B cell (primary cell): ENCODE measurements around the gene CCDC88C.

Experiments
- EZH2 ChIP-seq: IDR thresholded peaks from 2 replicates; pipeline ENCODE4 v1.6.1; 2012; ENCODE audit warnings: borderline replicate concordance, low read depth, mild to moderate bottlenecking, moderate library complexity, low read length; ENCODE audit not compliant: insufficient read depth, poor library complexity, severe bottlenecking
- TF ChIP-seq, protein P1 (sequence below): fragments of 200-600 bp; IDR thresholded peaks from one replicate; pipeline ENCODE4 v1.8.0; 2022; ENCODE audit warnings: antibody characterized with exemption, mild to moderate bottlenecking

DNA sequence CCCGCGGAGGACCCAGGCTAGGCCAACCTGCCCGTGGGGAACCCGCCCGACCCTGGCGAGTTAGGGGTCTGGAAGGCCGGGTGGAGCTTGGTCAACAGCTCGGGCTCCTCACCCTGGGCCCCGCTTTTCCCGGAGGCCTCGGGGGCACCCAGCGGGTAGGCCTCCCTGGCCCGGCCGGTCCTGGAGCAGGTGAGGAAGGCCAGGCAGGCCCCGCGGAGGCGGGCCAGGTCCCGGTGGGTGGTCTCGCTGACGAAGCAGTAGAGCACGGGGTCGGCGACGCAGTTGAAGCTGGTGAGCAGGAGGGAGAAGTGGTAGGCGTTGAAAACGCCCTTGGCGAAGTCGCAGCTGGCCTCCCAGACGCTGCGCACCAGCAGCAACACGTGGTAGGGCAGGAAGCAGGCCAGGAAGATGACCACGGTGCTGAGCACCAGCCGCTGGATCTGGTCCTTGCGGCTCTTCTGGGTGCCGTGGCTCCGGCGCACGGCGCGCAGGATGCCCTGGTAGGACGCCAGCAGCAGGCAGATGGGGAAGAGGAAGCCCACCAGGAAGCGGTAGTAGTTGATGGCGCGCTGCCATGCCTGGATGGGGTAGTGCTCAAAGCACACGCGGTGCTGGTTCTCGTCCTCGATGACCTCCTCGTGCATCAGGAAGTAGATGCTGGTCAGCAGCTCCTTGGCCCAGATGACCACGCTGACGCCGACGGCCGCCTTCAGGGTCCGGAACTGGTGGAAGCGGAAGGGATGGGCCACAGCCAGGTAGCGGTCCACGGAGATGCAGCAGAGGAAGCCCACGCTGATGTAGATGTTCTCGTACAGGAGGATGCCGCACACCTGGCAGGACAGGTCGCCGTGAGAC is 183.5 kb downstream of the CCDC88C start:
- TF ChIP-seq, protein P1, sequence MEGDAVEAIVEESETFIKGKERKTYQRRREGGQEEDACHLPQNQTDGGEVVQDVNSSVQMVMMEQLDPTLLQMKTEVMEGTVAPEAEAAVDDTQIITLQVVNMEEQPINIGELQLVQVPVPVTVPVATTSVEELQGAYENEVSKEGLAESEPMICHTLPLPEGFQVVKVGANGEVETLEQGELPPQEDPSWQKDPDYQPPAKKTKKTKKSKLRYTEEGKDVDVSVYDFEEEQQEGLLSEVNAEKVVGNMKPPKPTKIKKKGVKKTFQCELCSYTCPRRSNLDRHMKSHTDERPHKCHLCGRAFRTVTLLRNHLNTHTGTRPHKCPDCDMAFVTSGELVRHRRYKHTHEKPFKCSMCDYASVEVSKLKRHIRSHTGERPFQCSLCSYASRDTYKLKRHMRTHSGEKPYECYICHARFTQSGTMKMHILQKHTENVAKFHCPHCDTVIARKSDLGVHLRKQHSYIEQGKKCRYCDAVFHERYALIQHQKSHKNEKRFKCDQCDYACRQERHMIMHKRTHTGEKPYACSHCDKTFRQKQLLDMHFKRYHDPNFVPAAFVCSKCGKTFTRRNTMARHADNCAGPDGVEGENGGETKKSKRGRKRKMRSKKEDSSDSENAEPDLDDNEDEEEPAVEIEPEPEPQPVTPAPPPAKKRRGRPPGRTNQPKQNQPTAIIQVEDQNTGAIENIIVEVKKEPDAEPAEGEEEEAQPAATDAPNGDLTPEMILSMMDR = no peak
- no peak for TF ChIP-seq EZH2
